Measurements from ENCODE around the gene HHIPL1.

Gene HHIPL1

GRCh38 chr14:99678198-99678597, 33.3 kb downstream of the HHIPL1 start:
- no peak for DNase-seq (ENCODE audit: low spot score)
- TF ChIP-seq CTCF (IDR thresholded peaks at IDR 0.05): no peak
- Histone ChIP-seq H3K27ac (no peak overlapping the region), H3K4me3 (no peak overlapping the region)

- no peak for DNase-seq (ENCODE audit: low spot score)
- H3K27ac ChIP-seq: no peak overlapping the region
- no peak for TF ChIP-seq CTCF (IDR thresholded peaks at IDR 0.05)
- no peak overlapping the region for H3K4me3 ChIP-seq
Observed at GRCh38 chr14:99679111-99679510, 34.2 kb downstream of the HHIPL1 start.

- H3K27ac ChIP-seq: no peak overlapping the region
- no peak overlapping the region for H3K4me3 ChIP-seq
- DNase-seq (ENCODE audit: low spot score): no peak
- no peak for TF ChIP-seq CTCF (IDR thresholded peaks at IDR 0.05)
Observed at GRCh38 chr14:99679543-99679942, 34.6 kb downstream of the HHIPL1 start.

GRCh38 chr14:99679996-99680395, 35.1 kb downstream of the HHIPL1 start:
- H3K27ac ChIP-seq: no peak overlapping the region
- DNase-seq (ENCODE audit: low spot score): no peak
- TF ChIP-seq CTCF (IDR thresholded peaks at IDR 0.05): no peak
- no peak overlapping the region for H3K4me3 ChIP-seq

GRCh38 chr14:99681101-99681831, 36.3 kb downstream of the HHIPL1 start:
- Histone ChIP-seq H3K27ac (no peak overlapping the region), H3K4me3 (no peak overlapping the region)
- TF ChIP-seq CTCF (IDR thresholded peaks at IDR 0.05): no peak
- no peak for DNase-seq (ENCODE audit: low spot score)

- no peak overlapping the region for H3K4me3 ChIP-seq
- no peak for TF ChIP-seq CTCF (IDR thresholded peaks at IDR 0.05)
- DNase-seq (ENCODE audit: low spot score): no peak
- H3K27ac ChIP-seq: no peak overlapping the region
Observed at GRCh38 chr14:99681832-99682148, 36.9 kb downstream of the HHIPL1 start.

GRCh38 chr14:99682809-99683618, 38.1 kb downstream of the HHIPL1 start:
- H3K4me3 ChIP-seq: peak overlapping the region; percentile 82
- peak; percentile 87 for TF ChIP-seq CTCF (IDR thresholded peaks at IDR 0.05)
- peak; percentile 86 for DNase-seq (ENCODE audit: low spot score)
- peak overlapping the region; percentile 89 to 91 for H3K27ac ChIP-seq

Measured in coronary artery (tissue), 2 donors.